ENCODE results near the gene MFGE8. TPM values are rescaled to one million over a fixed set of nuclear protein-coding genes. Genes with fewer than 3 reads are reported as not detected.
A peak's percentile ranks its signal among the peaks of the same experiment; 100 is the strongest.

Gene MFGE8
- polyA plus RNA-seq, 1 donor from 2014 or later: 1.1 TPM

GRCh38 chr15:88917760-88918159 lies 4.6 kb upstream of the MFGE8 start:
- no peak overlapping the region for H3K4me3 ChIP-seq (ENCODE audit: low read length)
- H3K9me2 ChIP-seq (ENCODE audit: insufficient read depth, low read length): no peaks in the 10 kb centered on the region
- H3F3A ChIP-seq (ENCODE audit: insufficient read depth, low read length, poor library complexity, severe bottlenecking): no peaks in the 10 kb centered on the region
- H3K9ac ChIP-seq (ENCODE audit: low read length): no peak overlapping the region
- H3K79me2 ChIP-seq (replicated peaks; ENCODE audit: insufficient read depth, low read length): no peaks in the 10 kb centered on the region
- H3K9me3 ChIP-seq (ENCODE audit: low read length): no peaks in the 10 kb centered on the region
- H3K27me3 ChIP-seq (ENCODE audit: insufficient read depth, low read depth, low read length): peaks cover 8% of the 10 kb centered on the region
- no peak overlapping the region for H3K27ac ChIP-seq (ENCODE audit: low read length)
- no peaks in the 10 kb centered on the region for H4K20me1 ChIP-seq (ENCODE audit: insufficient read depth)
- no peak overlapping the region for H2AFZ ChIP-seq (ENCODE audit: low read depth, low read length)
- H3K4me2 ChIP-seq (ENCODE audit: low read length): no peak overlapping the region
- H3K36me3 ChIP-seq (ENCODE audit: insufficient read depth, low read length): no peaks in the 10 kb centered on the region
- TF ChIP-seq, protein P1, sequence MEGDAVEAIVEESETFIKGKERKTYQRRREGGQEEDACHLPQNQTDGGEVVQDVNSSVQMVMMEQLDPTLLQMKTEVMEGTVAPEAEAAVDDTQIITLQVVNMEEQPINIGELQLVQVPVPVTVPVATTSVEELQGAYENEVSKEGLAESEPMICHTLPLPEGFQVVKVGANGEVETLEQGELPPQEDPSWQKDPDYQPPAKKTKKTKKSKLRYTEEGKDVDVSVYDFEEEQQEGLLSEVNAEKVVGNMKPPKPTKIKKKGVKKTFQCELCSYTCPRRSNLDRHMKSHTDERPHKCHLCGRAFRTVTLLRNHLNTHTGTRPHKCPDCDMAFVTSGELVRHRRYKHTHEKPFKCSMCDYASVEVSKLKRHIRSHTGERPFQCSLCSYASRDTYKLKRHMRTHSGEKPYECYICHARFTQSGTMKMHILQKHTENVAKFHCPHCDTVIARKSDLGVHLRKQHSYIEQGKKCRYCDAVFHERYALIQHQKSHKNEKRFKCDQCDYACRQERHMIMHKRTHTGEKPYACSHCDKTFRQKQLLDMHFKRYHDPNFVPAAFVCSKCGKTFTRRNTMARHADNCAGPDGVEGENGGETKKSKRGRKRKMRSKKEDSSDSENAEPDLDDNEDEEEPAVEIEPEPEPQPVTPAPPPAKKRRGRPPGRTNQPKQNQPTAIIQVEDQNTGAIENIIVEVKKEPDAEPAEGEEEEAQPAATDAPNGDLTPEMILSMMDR (IDR thresholded peaks at IDR 0.05; ENCODE audit: poor library complexity, severe bottlenecking): no peak
- TF ChIP-seq MXI1 (conservative IDR thresholded peaks at IDR 0.05; ENCODE audit: poor library complexity, severe bottlenecking): no peak
- TF ChIP-seq POLR2AphosphoS5 (IDR thresholded peaks at IDR 0.05): no peak
- TF ChIP-seq TAF1 (IDR thresholded peaks at IDR 0.05; ENCODE audit: low read depth): no peak
- TF ChIP-seq, protein P2, sequence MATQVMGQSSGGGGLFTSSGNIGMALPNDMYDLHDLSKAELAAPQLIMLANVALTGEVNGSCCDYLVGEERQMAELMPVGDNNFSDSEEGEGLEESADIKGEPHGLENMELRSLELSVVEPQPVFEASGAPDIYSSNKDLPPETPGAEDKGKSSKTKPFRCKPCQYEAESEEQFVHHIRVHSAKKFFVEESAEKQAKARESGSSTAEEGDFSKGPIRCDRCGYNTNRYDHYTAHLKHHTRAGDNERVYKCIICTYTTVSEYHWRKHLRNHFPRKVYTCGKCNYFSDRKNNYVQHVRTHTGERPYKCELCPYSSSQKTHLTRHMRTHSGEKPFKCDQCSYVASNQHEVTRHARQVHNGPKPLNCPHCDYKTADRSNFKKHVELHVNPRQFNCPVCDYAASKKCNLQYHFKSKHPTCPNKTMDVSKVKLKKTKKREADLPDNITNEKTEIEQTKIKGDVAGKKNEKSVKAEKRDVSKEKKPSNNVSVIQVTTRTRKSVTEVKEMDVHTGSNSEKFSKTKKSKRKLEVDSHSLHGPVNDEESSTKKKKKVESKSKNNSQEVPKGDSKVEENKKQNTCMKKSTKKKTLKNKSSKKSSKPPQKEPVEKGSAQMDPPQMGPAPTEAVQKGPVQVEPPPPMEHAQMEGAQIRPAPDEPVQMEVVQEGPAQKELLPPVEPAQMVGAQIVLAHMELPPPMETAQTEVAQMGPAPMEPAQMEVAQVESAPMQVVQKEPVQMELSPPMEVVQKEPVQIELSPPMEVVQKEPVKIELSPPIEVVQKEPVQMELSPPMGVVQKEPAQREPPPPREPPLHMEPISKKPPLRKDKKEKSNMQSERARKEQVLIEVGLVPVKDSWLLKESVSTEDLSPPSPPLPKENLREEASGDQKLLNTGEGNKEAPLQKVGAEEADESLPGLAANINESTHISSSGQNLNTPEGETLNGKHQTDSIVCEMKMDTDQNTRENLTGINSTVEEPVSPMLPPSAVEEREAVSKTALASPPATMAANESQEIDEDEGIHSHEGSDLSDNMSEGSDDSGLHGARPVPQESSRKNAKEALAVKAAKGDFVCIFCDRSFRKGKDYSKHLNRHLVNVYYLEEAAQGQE (IDR thresholded peaks at IDR 0.05; ENCODE audit: borderline replicate concordance): no peak
- TF ChIP-seq EZH2 (IDR thresholded peaks at IDR 0.05; ENCODE audit: borderline replicate concordance, insufficient read depth, low read length, poor library complexity, severe bottlenecking): no peak
- no peak for TF ChIP-seq SMC3 (conservative IDR thresholded peaks at IDR 0.05; ENCODE audit: poor library complexity)
- TF ChIP-seq EP300 (conservative IDR thresholded peaks at IDR 0.05; ENCODE audit: poor library complexity, severe bottlenecking): no peak
- no peak for TF ChIP-seq RAD21 (conservative IDR thresholded peaks at IDR 0.05)

DNA sequence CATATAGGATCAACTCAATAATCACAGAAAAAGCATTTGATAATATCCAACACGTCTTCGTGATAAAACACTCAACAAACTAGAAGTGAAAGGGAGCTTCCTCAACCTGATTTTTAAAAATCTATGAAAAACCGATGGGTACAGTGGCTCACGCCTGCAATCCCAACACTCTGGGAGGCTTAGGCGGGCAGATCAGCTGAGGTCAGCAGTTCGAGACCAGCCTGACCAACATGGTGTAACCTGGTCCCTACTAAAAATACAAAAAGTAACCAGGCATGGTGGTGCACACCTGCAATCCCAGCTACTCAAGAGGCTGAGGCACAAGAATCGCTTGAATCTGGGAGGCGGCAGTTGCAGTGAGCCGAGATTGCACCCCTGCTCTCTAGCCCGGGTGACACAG lies 2.2 kb upstream of the MFGE8 start:
- Histone ChIP-seq H3K36me3 (ENCODE audit: insufficient read depth, low read length) (no peaks in the 10 kb centered on the region), H3K9me2 (ENCODE audit: insufficient read depth, low read length) (no peaks in the 10 kb centered on the region), H3K79me2 (replicated peaks; ENCODE audit: insufficient read depth, low read length) (no peaks in the 10 kb centered on the region), H3K4me3 (ENCODE audit: low read length) (no peak overlapping the region), H3F3A (ENCODE audit: insufficient read depth, low read length, poor library complexity, severe bottlenecking) (no peaks in the 10 kb centered on the region), H3K9me3 (ENCODE audit: low read length) (no peaks in the 10 kb centered on the region), H4K20me1 (ENCODE audit: insufficient read depth) (no peaks in the 10 kb centered on the region), H2AFZ (ENCODE audit: low read depth, low read length) (no peak overlapping the region), H3K27ac (ENCODE audit: low read length) (no peak overlapping the region), H3K9ac (ENCODE audit: low read length) (no peak overlapping the region), H3K27me3 (ENCODE audit: insufficient read depth, low read depth, low read length) (peaks cover 15% of the 10 kb centered on the region), H3K4me2 (ENCODE audit: low read length) (no peak overlapping the region)
- no peak for TF ChIP-seq EZH2 (IDR thresholded peaks at IDR 0.05; ENCODE audit: borderline replicate concordance, insufficient read depth, low read length, poor library complexity, severe bottlenecking)
- TF ChIP-seq TAF1 (IDR thresholded peaks at IDR 0.05; ENCODE audit: low read depth): no peak
- no peak for TF ChIP-seq EP300 (conservative IDR thresholded peaks at IDR 0.05; ENCODE audit: poor library complexity, severe bottlenecking)

DNA sequence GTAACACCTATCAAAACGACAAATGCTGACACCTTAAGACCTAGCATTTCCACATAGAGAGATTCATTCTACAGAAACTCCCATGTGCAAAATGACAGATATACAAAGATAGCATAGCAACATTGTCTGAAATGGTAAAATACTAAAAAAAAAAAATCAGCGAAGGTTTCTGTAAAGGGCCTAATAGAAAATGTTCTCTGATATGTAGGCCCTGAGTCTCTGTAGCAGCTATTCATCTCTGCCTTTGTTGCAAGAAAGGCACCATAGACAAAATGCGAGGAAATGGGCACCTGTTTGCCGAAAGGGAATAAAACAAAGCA lies 631 bp upstream of the MFGE8 start:
- H3K9me3 ChIP-seq (ENCODE audit: low read length): no peaks in the 10 kb centered on the region
- no peaks in the 10 kb centered on the region for H4K20me1 ChIP-seq (ENCODE audit: insufficient read depth)
- peak overlapping the region; percentile 73 for H3K4me3 ChIP-seq (ENCODE audit: low read length)
- peak overlapping the region; percentile 78 for H3K4me2 ChIP-seq (ENCODE audit: low read length)
- TF ChIP-seq EP300 (conservative IDR thresholded peaks at IDR 0.05; ENCODE audit: poor library complexity, severe bottlenecking) (no peak), POLR2AphosphoS5 (IDR thresholded peaks at IDR 0.05) (no peak), MXI1 (conservative IDR thresholded peaks at IDR 0.05; ENCODE audit: poor library complexity, severe bottlenecking) (no peak), TAF1 (IDR thresholded peaks at IDR 0.05; ENCODE audit: low read depth) (no peak), EZH2 (IDR thresholded peaks at IDR 0.05; ENCODE audit: borderline replicate concordance, insufficient read depth, low read length, poor library complexity, severe bottlenecking) (no peak), RAD21 (conservative IDR thresholded peaks at IDR 0.05) (no peak), SMC3 (conservative IDR thresholded peaks at IDR 0.05; ENCODE audit: poor library complexity) (no peak)
- TF ChIP-seq, protein P2 (IDR thresholded peaks at IDR 0.05; ENCODE audit: borderline replicate concordance): no peak
- TF ChIP-seq, protein P1 (IDR thresholded peaks at IDR 0.05; ENCODE audit: poor library complexity, severe bottlenecking): no peak
- H3K9ac ChIP-seq (ENCODE audit: low read length): no peak overlapping the region
- no peaks in the 10 kb centered on the region for H3K9me2 ChIP-seq (ENCODE audit: insufficient read depth, low read length)
- H3K36me3 ChIP-seq (ENCODE audit: insufficient read depth, low read length): no peaks in the 10 kb centered on the region
- no peak overlapping the region for H2AFZ ChIP-seq (ENCODE audit: low read depth, low read length)
- no peak overlapping the region for H3K27ac ChIP-seq (ENCODE audit: low read length)
- H3K27me3 ChIP-seq (ENCODE audit: insufficient read depth, low read depth, low read length): peaks cover 15% of the 10 kb centered on the region
- no peaks in the 10 kb centered on the region for H3K79me2 ChIP-seq (replicated peaks; ENCODE audit: insufficient read depth, low read length)
- no peaks in the 10 kb centered on the region for H3F3A ChIP-seq (ENCODE audit: insufficient read depth, low read length, poor library complexity, severe bottlenecking)
